Liver (tissue), 9 donors: Measurements from ENCODE around the gene TACC2. TPM values are rescaled to one million over a fixed set of nuclear protein-coding genes. Genes with fewer than 3 reads are reported as not detected.

Experiments
- DNase-seq: peaks from one replicate; pipeline ENCODE4 v3.0.0-alpha.2; 2017; ENCODE audit warnings: low spot score
- H3K27ac ChIP-seq, 2 donors: one replicate each; pipeline ENCODE4 v1.7.0; 2013; ENCODE audit warnings: inconsistent platforms in 2 of 2, low read length in 2 of 2, control low read depth in 1 of 2, low read depth in 1 of 2, mild to moderate bottlenecking in 1 of 2
- H3K27me3 ChIP-seq, 4 donors: one replicate each; pipeline versions ENCODE4 v1.6.1 to v1.7.0; 2013; ENCODE audit warnings: low read length in 3 of 4, inconsistent platforms in 1 of 4, mild to moderate bottlenecking in 1 of 4, moderate library complexity in 1 of 4; ENCODE audit not compliant: control insufficient read depth in 4 of 4, insufficient read depth in 4 of 4
- H3K36me3 ChIP-seq, 4 donors: one replicate each; pipeline versions ENCODE4 v1.6.1 to v1.7.0; 2013; ENCODE audit warnings: low read length in 3 of 4, mild to moderate bottlenecking in 3 of 4, low read depth in 1 of 4, moderate library complexity in 1 of 4; ENCODE audit not compliant: control insufficient read depth in 4 of 4, insufficient read depth in 3 of 4
- H3K4me1 ChIP-seq, 4 donors: one replicate each; pipeline versions ENCODE4 v1.6.1 to v1.7.0; 2013; ENCODE audit warnings: low read length in 3 of 4, mild to moderate bottlenecking in 3 of 4, moderate library complexity in 1 of 4; ENCODE audit not compliant: control insufficient read depth in 4 of 4, insufficient read depth in 4 of 4
- H3K4me3 ChIP-seq, 3 donors: one replicate each; pipeline versions ENCODE4 v1.6.1 to v1.7.0; 2013; ENCODE audit warnings: low read length in 3 of 3, control low read depth in 1 of 3, low read depth in 1 of 3, mild to moderate bottlenecking in 1 of 3
- H3K9ac ChIP-seq, 2 donors: one replicate each; pipeline ENCODE4 v1.7.0; 2013; ENCODE audit warnings: low read length in 2 of 2, mild to moderate bottlenecking in 2 of 2, moderate library complexity in 2 of 2, control low read depth in 1 of 2, low read depth in 1 of 2
- H3K9me3 ChIP-seq, 4 donors: one replicate each; pipeline versions ENCODE4 v1.6.1 to v1.7.0; 2013; ENCODE audit warnings: low read length in 3 of 4; ENCODE audit not compliant: control insufficient read depth in 4 of 4
- ATF3 ChIP-seq: IDR thresholded peaks from 2 replicates; pipeline ENCODE4 v1.6.1; 2016; ENCODE audit warnings: antibody characterized with exemption
- CTCF ChIP-seq: fragments of 150-350 bp; IDR thresholded peaks from 2 replicates; pipeline ENCODE4 v1.5.1; 2017; ENCODE audit warnings: improper control_type of control experiment, low read depth, low read length; ENCODE audit not compliant: missing input control
- EGR1 ChIP-seq, 2 donors: IDR thresholded peaks; 2 replicates each; pipeline ENCODE4 v1.6.1; 2016 to 2018; ENCODE audit warnings: antibody characterized with exemption in 2 of 2, low read depth in 2 of 2
- FOXA1 ChIP-seq: IDR thresholded peaks from 2 replicates; pipeline ENCODE4 v1.6.1; 2016; ENCODE audit warnings: antibody characterized with exemption
- FOXA2 ChIP-seq: IDR thresholded peaks from 2 replicates; pipeline ENCODE4 v1.6.1; 2016; ENCODE audit warnings: antibody characterized with exemption
- GABPA ChIP-seq, 2 donors: IDR thresholded peaks in 1 of 2; conservative IDR thresholded peaks in 1 of 2; 2 replicates each; pipeline ENCODE4 v1.6.1; 2016; ENCODE audit warnings: antibody characterized with exemption in 2 of 2, mild to moderate bottlenecking in 1 of 2, moderate library complexity in 1 of 2
- HNF4A ChIP-seq, 2 donors: conservative IDR thresholded peaks; 2 replicates each; pipeline ENCODE4 v1.6.1; 2016; ENCODE audit warnings: antibody characterized with exemption in 2 of 2, mild to moderate bottlenecking in 2 of 2
- HNF4G ChIP-seq: IDR thresholded peaks from 2 replicates; pipeline ENCODE4 v1.6.1; 2016; ENCODE audit warnings: antibody characterized with exemption
- JUND ChIP-seq, 2 donors: IDR thresholded peaks; 2 replicates each; pipeline ENCODE4 v1.6.1; 2016; ENCODE audit warnings: antibody characterized with exemption in 2 of 2
- MAX ChIP-seq: IDR thresholded peaks from 2 replicates; pipeline ENCODE4 v1.6.1; 2016; ENCODE audit warnings: antibody characterized with exemption
- NR2F2 ChIP-seq: IDR thresholded peaks from 2 replicates; pipeline ENCODE4 v1.6.1; 2016; ENCODE audit warnings: antibody characterized with exemption
- RAD21 ChIP-seq, 2 donors: IDR thresholded peaks; 2 replicates each; pipeline ENCODE4 v1.6.1; 2016; ENCODE audit warnings: antibody characterized with exemption in 2 of 2, mild to moderate bottlenecking in 2 of 2
- RXRA ChIP-seq, 2 donors: IDR thresholded peaks; 2 replicates each; pipeline ENCODE4 v1.6.1; 2017 to 2018; ENCODE audit warnings: antibody characterized with exemption in 2 of 2, mild to moderate bottlenecking in 1 of 2
- SP1 ChIP-seq: IDR thresholded peaks from 2 replicates; pipeline ENCODE4 v1.6.1; 2018; ENCODE audit warnings: antibody characterized with exemption, mild to moderate bottlenecking
- TAF1 ChIP-seq: conservative IDR thresholded peaks from 2 replicates; pipeline ENCODE4 v1.6.1; 2016; ENCODE audit warnings: antibody characterized with exemption, mild to moderate bottlenecking
- YY1 ChIP-seq: IDR thresholded peaks from 2 replicates; pipeline ENCODE4 v1.6.1; 2016; ENCODE audit warnings: antibody characterized with exemption, mild to moderate bottlenecking
- ZBTB33 ChIP-seq: IDR thresholded peaks from 2 replicates; pipeline ENCODE4 v1.6.1; 2016; ENCODE audit warnings: antibody characterized with exemption
- WGBS: extraction: QIAGEN DNeasy Blood & Tissue Kit; methylation state at CpG from one replicate; pipeline ENCODE4 v1.1.7; 2013; 5-methylcytosine and 5-hydroxymethylcytosine counted together
- polyA plus RNA-seq, 2 donors: library from polyadenylated mRNA; stranded (reverse) in 1 of 2; unstranded in 1 of 2; fragments of 200-250 nt in 1 of 2; fragments of >200 nt in 1 of 2; fragmentation: Nextera tagmentation in 1 of 2; extraction: Ambion mirVana in 1 of 2; gene quantifications; one replicate each; pipeline versions ENCODE4 v1.2.1 to v1.2.3, GENCODE V29; 2013 to 2015
- total RNA-seq, 2 donors: library from RNA; depleted of rRNA; stranded (reverse); fragments of >200 nt; gene quantifications; one replicate each; pipeline ENCODE4 v1.2.3, GENCODE V29; 2014
- donor health status: healthy.
- donor health status: healthy.
- donor health status: healthy.
- donor health status: healthy.
- donor health status: healthy.

Gene TACC2
- total and polyA plus RNA-seq, 4 donors, result 1.5 to 9.1 (median 7.8) TPM

GRCh38 chr10:121983852-121984251 is 5.1 kb upstream of the TACC2 start:
- H3K27ac ChIP-seq, result no peak overlapping the region
- H3K9me3 ChIP-seq, result peaks cover 0 to 6% (median 3%) of the 10 kb centered on the region in 4 donors
- H3K4me1 ChIP-seq, result peaks cover 0 to 2% (median 0%) of the 10 kb centered on the region in 4 donors
- H3K9ac ChIP-seq, result no peak overlapping the region
- no peaks in the 10 kb centered on the region for H3K27me3 ChIP-seq
- H3K4me3 ChIP-seq, result no peak overlapping the region
- TF ChIP-seq HNF4G (peak; percentile 47), HNF4A (conservative IDR thresholded peaks at IDR 0.05) (peak; percentile 69 to 88), EGR1 (IDR thresholded peaks at IDR 0.05; ENCODE audit: low read depth in 2 of 2) (no peak), RAD21 (IDR thresholded peaks at IDR 0.05) (peak in 1 of 2 donors; percentile 8)
- no peaks in the 10 kb centered on the region for H3K36me3 ChIP-seq
- 80% methylated on average over 5 of the region's 5 CpGs for WGBS
- no peak for DNase-seq

GRCh38 chr10:121984463-121984862 is 4.5 kb upstream of the TACC2 start:
- Histone ChIP-seq H3K27me3 (no peaks in the 10 kb centered on the region), H3K9me3 (peaks cover 0 to 6% (median 3%) of the 10 kb centered on the region in 4 donors), H3K4me1 (peaks cover 0 to 2% (median 0%) of the 10 kb centered on the region in 4 donors), H3K36me3 (no peaks in the 10 kb centered on the region), H3K27ac (no peak overlapping the region), H3K4me3 (peak overlapping the region in 1 of 3 donors; percentile 18), H3K9ac (no peak overlapping the region)
- no peak for DNase-seq
- WGBS, result 87% methylated on average over 2 of the region's 2 CpGs
- TF ChIP-seq RAD21 (IDR thresholded peaks at IDR 0.05) (no peak), ZBTB33 (no peak), ATF3 (no peak), FOXA2 (no peak), GABPA (IDR thresholded peaks at IDR 0.05 in 1 of 2, conservative IDR thresholded peaks at IDR 0.05 in 1 of 2) (no peak), HNF4A (conservative IDR thresholded peaks at IDR 0.05) (no peak), RXRA (IDR thresholded peaks at IDR 0.05) (no peak), HNF4G (no peak), NR2F2 (no peak), JUND (IDR thresholded peaks at IDR 0.05) (no peak), EGR1 (IDR thresholded peaks at IDR 0.05; ENCODE audit: low read depth in 2 of 2) (no peak), MAX (no peak), TAF1 (no peak), SP1 (no peak), YY1 (no peak)

GRCh38 chr10:121990015-121990677 is 1.2 kb downstream of the TACC2 start:
- Histone ChIP-seq H3K27me3 (no peaks in the 10 kb centered on the region), H3K9me3 (no peaks in the 10 kb centered on the region), H3K36me3 (no peaks in the 10 kb centered on the region), H3K27ac (peak overlapping the region; percentile 28 to 68), H3K9ac (peak overlapping the region in 1 of 2 donors; percentile 30), H3K4me3 (peak overlapping the region in 1 of 3 donors; percentile 27), H3K4me1 (peaks cover 0 to 7% (median 2%) of the 10 kb centered on the region in 4 donors)
- 43% methylated on average over 9 of the region's 9 CpGs for WGBS
- DNase-seq, result no peak
- TF ChIP-seq EGR1 (IDR thresholded peaks at IDR 0.05; ENCODE audit: low read depth in 2 of 2), result no peak
- no peak for TF ChIP-seq FOXA2
- no peak for TF ChIP-seq GABPA (IDR thresholded peaks at IDR 0.05 in 1 of 2, conservative IDR thresholded peaks at IDR 0.05 in 1 of 2)
- no peak for TF ChIP-seq HNF4G
- TF ChIP-seq FOXA1, result no peak
- no peak for TF ChIP-seq ATF3
- TF ChIP-seq TAF1, result no peak
- peak; percentile 14 to 25 for TF ChIP-seq HNF4A (conservative IDR thresholded peaks at IDR 0.05)
- peak in 1 of 2 donors; percentile 20 for TF ChIP-seq RXRA (IDR thresholded peaks at IDR 0.05)
- no peak for TF ChIP-seq JUND (IDR thresholded peaks at IDR 0.05)
- peak; percentile 38 for TF ChIP-seq SP1
- no peak for TF ChIP-seq ZBTB33
- no peak for TF ChIP-seq MAX
- no peak for TF ChIP-seq YY1
- TF ChIP-seq CTCF, result no peak
